ENCODE data around the gene IQSEC1. TPM values are rescaled to one million over a fixed set of nuclear protein-coding genes. Genes with fewer than 3 reads are reported as not detected.
A peak's percentile ranks its signal among the peaks of the same experiment; 100 is the strongest.

IQSEC1 gene
- total and polyA plus RNA-seq, 9 of the 15 experiments (the other 6 are each of a cell fraction or from before 2014, with no cell fraction given): 0.56 to 39.0 (median 6.8) TPM

GRCh38 chr3:12891985-12892839 lies 181.0 kb downstream of the IQSEC1 start:
- Histone ChIP-seq H3K9ac (ENCODE audit: insufficient read depth in 1 of 2, low read depth in 2 of 2, low read length in 2 of 2) (no peak overlapping the region; a peak in 1 of 4 replicates), H3K79me2 (ENCODE audit: control insufficient read depth, insufficient read depth, low read length) (no peaks in the 10 kb centered on the region), H3K4me2 (ENCODE audit: insufficient read depth, low read length) (peak overlapping the region; percentile 73), H3K36me3 (ENCODE audit: control insufficient read depth, insufficient read depth, low read length) (no peaks in the 10 kb centered on the region), H2AFZ (ENCODE audit: low read depth, low read length) (peak overlapping the region; percentile 88), H3K4me3 (no peak overlapping the region), H3K27me3 (ENCODE audit: control insufficient read depth in 2 of 2, insufficient read depth in 2 of 2, low read length in 2 of 2) (no peaks in the 10 kb centered on the region), H3K9me3 (replicated peaks; ENCODE audit: control insufficient read depth, insufficient read depth, low read depth, low read length) (no peaks in the 10 kb centered on the region), H3K4me1 (replicated peaks in 1 of 2; ENCODE audit: control insufficient read depth in 2 of 2, insufficient read depth in 2 of 2, low read length in 2 of 2) (peaks cover 9 to 20% of the 10 kb centered on the region in 2 experiments; a peak in 3 of 5 replicates), H4K20me1 (replicated peaks; ENCODE audit: control insufficient read depth, insufficient read depth, low read length) (peaks cover 4% of the 10 kb centered on the region; the same call in 1 of the 2 replicates), H3K9me1 (ENCODE audit: control insufficient read depth, insufficient read depth, low read length) (no peaks in the 10 kb centered on the region), H3K27ac (ENCODE audit: extremely low read depth, low read depth, low read length) (no peak overlapping the region)
- WGBS (ENCODE audit: insufficient coverage, low coverage, missing lambda C conversion rate): 4% methylated on average over 13 of the region's 16 CpGs
- BruUV-seq (replicated peaks): no TSS peak
- ChIA-PET CTCF (ENCODE audit: low intra/inter-chr PET ratio) (interaction anchor here (0.5 to 2.8 kb wide), 12 partner anchors 23 to 757 kb away, joined by 3 to 42 read pairs (median 4); no protein-coding TSS in a partner anchor), POLR2A (interaction anchor here (0.6 to 1.0 kb wide), 3 partner anchors 25 to 92 kb away, joined by 3 to 4 read pairs (median 3); no protein-coding TSS in a partner anchor)
- peak; percentile 87 for FAIRE-seq
- in situ Hi-C loops (cut with MboI): loop anchor here (25.0 kb wide), 1 partner anchor 755 kb away; no protein-coding TSS in a partner anchor
- ATAC-seq: peak; percentile 60
- intact Hi-C loops (cut with micrococcal nuclease): loop anchor here (1.0 to 5.0 kb wide), 6 partner anchors 24 to 407 kb away; partner anchors contain the start of gene TSEN2
- peak; percentile 70 to 81 (median 73) for DNase-seq (ENCODE audit: extremely low read depth in 1 of 4, low spot score in 3 of 4)
- TF ChIP-seq CGGBP1 (CRISPR knock-in tag; IDR thresholded peaks at IDR 0.05) (no peak), ARNT (IDR thresholded peaks at IDR 0.05) (peak in 1 of 2 experiments; percentile 75; a peak in 1 of 4 replicates), RBBP5 (IDR thresholded peaks at IDR 0.05; ENCODE audit: borderline replicate concordance, insufficient read depth, low read length, poor library complexity, severe bottlenecking) (no peak), TEAD4 (IDR thresholded peaks at IDR 0.05; ENCODE audit: low read length) (peak; percentile 40; the same call in 1 of the 2 replicates), TEAD4 (CRISPR knock-in tag; IDR thresholded peaks at IDR 0.05; ENCODE audit: borderline replicate concordance) (no peak), KLF1 (tag; IDR thresholded peaks at IDR 0.05) (no peak), ZNF140 (CRISPR knock-in tag; IDR thresholded peaks at IDR 0.05) (no peak), GABPB2 (CRISPR knock-in tag; conservative IDR thresholded peaks at IDR 0.05) (no peak), AFF1 (IDR thresholded peaks at IDR 0.05; ENCODE audit: low read depth in 1 of 2, partially characterized antibody in 2 of 2) (no peak), ESRRB (CRISPR knock-in tag; IDR thresholded peaks at IDR 0.05; ENCODE audit: borderline replicate concordance) (no peak), NFXL1 (CRISPR knock-in tag; IDR thresholded peaks at IDR 0.05) (no peak), ZNF311 (CRISPR knock-in tag; IDR thresholded peaks at IDR 0.05) (no peak), CCAR2 (IDR thresholded peaks at IDR 0.05; ENCODE audit: low read depth, low read length) (no peak), NCOA4 (IDR thresholded peaks at IDR 0.05; ENCODE audit: partially characterized antibody) (no peak), TRIM24 (IDR thresholded peaks at IDR 0.05) (no peak), ZFP30 (CRISPR knock-in tag; IDR thresholded peaks at IDR 0.05; ENCODE audit: borderline replicate concordance) (no peak), STAT5B (CRISPR knock-in tag; IDR thresholded peaks at IDR 0.05) (no peak), ESRRA (IDR thresholded peaks at IDR 0.05; ENCODE audit: borderline replicate concordance, low read depth) (no peak)
